Body of pancreas (tissue), 4 donors: Measurements from ENCODE around the gene DAP.

Source experiments
- CTCF ChIP-seq, 7 experiments: fragments of 450-650 bp in 4 of 7; fragments of 200-600 bp in 3 of 7; sonication (generic) in 3 of 7; IDR thresholded peaks; one replicate each; pipeline ENCODE4 v1.5.1; 2016 to 2019; ENCODE audit warnings: antibody characterized with exemption in 7 of 7
- POLR2A ChIP-seq, 3 donors: fragments of 450-650 bp; IDR thresholded peaks; one replicate each; pipeline ENCODE4 v1.6.1; 2016; ENCODE audit warnings: antibody characterized with exemption in 3 of 3, mild to moderate bottlenecking in 2 of 3

GRCh38 chr5:10759111-10759510 lies 1.9 kb downstream of the DAP start:
- TF ChIP-seq CTCF (IDR thresholded peaks at IDR 0.05) (no peak), POLR2A (IDR thresholded peaks at IDR 0.05) (no peak)
